Measurements from ENCODE around the gene SUSD1. TPM values are rescaled to one million over a fixed set of nuclear protein-coding genes. Genes with fewer than 3 reads are reported as not detected.

The SUSD1 gene
- polyA plus RNA-seq, 1 experiment: 24.2 TPM

GRCh38 chr9:111994831-111995458 lies 180.2 kb downstream of the SUSD1 start:
- no peak for TF ChIP-seq CTCF (IDR thresholded peaks at IDR 0.05; ENCODE audit: low read depth, low read length)
- H3K9me3 ChIP-seq (ENCODE audit: control insufficient read depth, insufficient read depth, low read length): peaks cover 3% of the 10 kb centered on the region; the same call in 1 of the 2 replicates
- ChIA-PET POLR2A (no interaction called here), CTCF (no interaction called here)
- H3K4me3 ChIP-seq (ENCODE audit: low read depth, low read length): no peak overlapping the region
- DNase-seq (ENCODE audit: low read depth, low spot score): no peak
- H3K27me3 ChIP-seq (ENCODE audit: control insufficient read depth, insufficient read depth, low read length): no peaks in the 10 kb centered on the region
- H3K27ac ChIP-seq (ENCODE audit: low read depth, low read length): no peak overlapping the region

GRCh38 chr9:111993319-111993718 lies 181.8 kb downstream of the SUSD1 start:
- CTCF ChIA-PET: interaction anchor here (1.0 kb wide), 1 partner anchor 9 kb away, joined by 4 read pairs; no protein-coding TSS in a partner anchor
- Histone ChIP-seq H3K9me3 (ENCODE audit: control insufficient read depth, insufficient read depth, low read length) (peaks cover 3% of the 10 kb centered on the region; the same call in 1 of the 2 replicates), H3K4me3 (ENCODE audit: low read depth, low read length) (no peak overlapping the region), H3K27me3 (ENCODE audit: control insufficient read depth, insufficient read depth, low read length) (no peaks in the 10 kb centered on the region), H3K27ac (ENCODE audit: low read depth, low read length) (no peak overlapping the region)
- TF ChIP-seq CTCF (IDR thresholded peaks at IDR 0.05; ENCODE audit: low read depth, low read length): no peak
- POLR2A ChIA-PET: no interaction called here
- DNase-seq (ENCODE audit: low read depth, low spot score): no peak

- Histone ChIP-seq H3K9me3 (ENCODE audit: control insufficient read depth, insufficient read depth, low read length) (peaks cover 3% of the 10 kb centered on the region; the same call in 1 of the 2 replicates), H3K27ac (ENCODE audit: low read depth, low read length) (no peak overlapping the region), H3K27me3 (ENCODE audit: control insufficient read depth, insufficient read depth, low read length) (no peaks in the 10 kb centered on the region), H3K4me3 (ENCODE audit: low read depth, low read length) (no peak overlapping the region)
- DNase-seq (ENCODE audit: low read depth, low spot score): no peak
- POLR2A ChIA-PET: no interaction called here
- CTCF ChIA-PET: interaction anchor here (1.0 kb wide), 1 partner anchor 10 kb away, joined by 4 read pairs; no protein-coding TSS in a partner anchor
- no peak for TF ChIP-seq CTCF (IDR thresholded peaks at IDR 0.05; ENCODE audit: low read depth, low read length)
These were observed 182.6 kb downstream of the SUSD1 start for GRCh38 chr9:111992523-111992922.

- ChIA-PET CTCF (interaction anchor here (0.6 kb wide), 1 partner anchor 83 kb away, joined by 5 read pairs; no protein-coding TSS in a partner anchor), POLR2A (no interaction called here)
- H3K27me3 ChIP-seq (ENCODE audit: control insufficient read depth, insufficient read depth, low read length): no peaks in the 10 kb centered on the region
- H3K4me3 ChIP-seq (ENCODE audit: low read depth, low read length): no peak overlapping the region
- no peak overlapping the region for H3K27ac ChIP-seq (ENCODE audit: low read depth, low read length)
- H3K9me3 ChIP-seq (ENCODE audit: control insufficient read depth, insufficient read depth, low read length): peaks cover 3% of the 10 kb centered on the region; the same call in 1 of the 2 replicates
- no peak for DNase-seq (ENCODE audit: low read depth, low spot score)
- TF ChIP-seq CTCF (IDR thresholded peaks at IDR 0.05; ENCODE audit: low read depth, low read length): no peak
These were observed 183.9 kb downstream of the SUSD1 start for GRCh38 chr9:111991179-111991578.

Small RNA genes within 50 kb of the gene (small RNA-seq; reads per million reads assigned to genes)
- gene RF00019 (ENCODE audit: insufficient read length, low read depth): not detected
- gene RNU6-710P (ENCODE audit: insufficient read length, low read depth): not detected
- gene RNU6-855P (ENCODE audit: insufficient read length, low read depth): not detected

Other genes starting within 250 kb of the SUSD1 start
- gene PTBP3, start 158.3 kb upstream of the SUSD1 start, polyA plus RNA-seq (2011; rRNA removed): 28.7 and 34.8 TPM in 2 replicates
- gene HSDL2, start 204.8 kb upstream of the SUSD1 start, polyA plus RNA-seq (2011; rRNA removed): 35.7 and 47.0 TPM in 2 replicates